NCI-H460 (cell line): ENCODE results near the gene PROM2. TPM values are rescaled to one million over a fixed set of nuclear protein-coding genes. Genes with fewer than 3 reads are reported as not detected.

Source experiments
- DNase-seq: peaks from one replicate; pipeline ENCODE4 v3.0.0-alpha.2; 2016; ENCODE audit warnings: low read depth; ENCODE audit errors: extremely low read depth
- total RNA-seq: library from RNA; depleted of rRNA; stranded (reverse); fragments of >200 nt; shearing (Covaris generic); gene quantifications from 2 replicates; pipeline ENCODE4 v1.2.3, GENCODE V29; 2014

Gene PROM2
- total RNA-seq, 1 experiment from 2014 or later, result 0.15 TPM

GRCh38 chr2:95319481-95320343 lies 45.5 kb downstream of the PROM2 start:
- no peak for DNase-seq

GRCh38 chr2:95320344-95320712 lies 46.1 kb downstream of the PROM2 start:
- no peak for DNase-seq

- no peak for DNase-seq
Observed at GRCh38 chr2:95320986-95321767, 46.9 kb downstream of the PROM2 start.

GRCh38 chr2:95323347-95324155 lies 49.3 kb downstream of the PROM2 start:
- peak; percentile 62 for DNase-seq

- DNase-seq, result no peak
Observed at GRCh38 chr2:95325026-95325425, 50.8 kb downstream of the PROM2 start.

GRCh38 chr2:95325590-95326432 lies 51.6 kb downstream of the PROM2 start:
- no peak for DNase-seq

GRCh38 chr2:95326433-95327140 lies 52.3 kb downstream of the PROM2 start:
- DNase-seq, result no peak

GRCh38 chr2:95327861-95328260 lies 53.6 kb downstream of the PROM2 start:
- no peak for DNase-seq

GRCh38 chr2:95328358-95329125 lies 54.3 kb downstream of the PROM2 start:
- no peak for DNase-seq

- no peak for DNase-seq
Observed at GRCh38 chr2:95329401-95329800, 55.2 kb downstream of the PROM2 start.

GRCh38 chr2:95329891-95330793 lies 55.9 kb downstream of the PROM2 start:
- DNase-seq, result peak; percentile 94

GRCh38 chr2:95330794-95331338 lies 56.6 kb downstream of the PROM2 start:
- DNase-seq, result no peak

GRCh38 chr2:95331606-95332005 lies 57.4 kb downstream of the PROM2 start:
- no peak for DNase-seq

- no peak for DNase-seq
Observed at GRCh38 chr2:95332036-95332435, 57.8 kb downstream of the PROM2 start.

GRCh38 chr2:95333056-95333455 lies 58.8 kb downstream of the PROM2 start:
- no peak for DNase-seq

- DNase-seq, result peak; percentile 95
Observed at GRCh38 chr2:95333888-95334338, 59.7 kb downstream of the PROM2 start.

GRCh38 chr2:95334916-95335641 lies 60.8 kb downstream of the PROM2 start:
- no peak for DNase-seq
